ENCODE results near the gene NPIPB2.
"Not testable (repeated sequence)": the region's sequence is repeated elsewhere in the genome, so short reads cannot be mapped to it uniquely, and the experiment has no call there.

NPIPB2 gene

GRCh38 chr16:11941945-11942344 lies at the start of gene NPIPB2:
Gene NPIPB2, minus strand, starts transcription at chr16:11942045. Its CDS starts 0 bp downstream, at chr16:11942045.
- DNase-seq (ENCODE audit: low spot score) = not testable (repeated sequence)

- no peak for DNase-seq (ENCODE audit: low spot score)
Observed at GRCh38 chr16:11990702-11991390, 49.0 kb upstream of the NPIPB2 start.

GRCh38 chr16:11988258-11988978 lies 46.6 kb upstream of the NPIPB2 start:
- DNase-seq (ENCODE audit: low spot score) = no peak

GRCh38 chr16:11986521-11987057 lies 44.7 kb upstream of the NPIPB2 start:
- no peak for DNase-seq (ENCODE audit: low spot score)

- DNase-seq (ENCODE audit: low spot score) = no peak
Observed at GRCh38 chr16:11985250-11985649, 43.4 kb upstream of the NPIPB2 start.

GRCh38 chr16:11980136-11980844 lies 38.4 kb upstream of the NPIPB2 start:
- DNase-seq (ENCODE audit: low spot score) = no peak

GRCh38 chr16:11979013-11979672 lies 37.3 kb upstream of the NPIPB2 start:
- no peak for DNase-seq (ENCODE audit: low spot score)

- DNase-seq (ENCODE audit: low spot score) = no peak
Observed at GRCh38 chr16:11978080-11978479, 36.2 kb upstream of the NPIPB2 start.

- no peak for DNase-seq (ENCODE audit: low spot score)
Observed at GRCh38 chr16:11977376-11978041, 35.7 kb upstream of the NPIPB2 start.

GRCh38 chr16:11976850-11977375 lies 35.1 kb upstream of the NPIPB2 start:
- DNase-seq (ENCODE audit: low spot score) = no peak

GRCh38 chr16:11973070-11973469 lies 31.2 kb upstream of the NPIPB2 start:
- DNase-seq (ENCODE audit: low spot score) = no peak

GRCh38 chr16:11972128-11972527 lies 30.3 kb upstream of the NPIPB2 start:
- no peak for DNase-seq (ENCODE audit: low spot score)

- not testable (repeated sequence) for DNase-seq (ENCODE audit: low spot score)
Observed at GRCh38 chr16:11970292-11970691, 28.4 kb upstream of the NPIPB2 start.

GRCh38 chr16:11968577-11968976 lies 26.7 kb upstream of the NPIPB2 start:
- DNase-seq (ENCODE audit: low spot score) = no peak

- no peak for DNase-seq (ENCODE audit: low spot score)
Observed at GRCh38 chr16:11967195-11967911, 25.5 kb upstream of the NPIPB2 start.

- no peak for DNase-seq (ENCODE audit: low spot score)
Observed at GRCh38 chr16:11966173-11966572, 24.3 kb upstream of the NPIPB2 start.

GRCh38 chr16:11964761-11965551 lies 23.1 kb upstream of the NPIPB2 start, which contains the start of gene TNFRSF17:
Gene TNFRSF17, plus strand, starts transcription at chr16:11965210. Its CDS starts 115 bp downstream, at chr16:11965325.
- DNase-seq (ENCODE audit: low spot score) = no peak

- DNase-seq (ENCODE audit: low spot score) = no peak
Observed at GRCh38 chr16:11963706-11964105, 21.9 kb upstream of the NPIPB2 start.

- DNase-seq (ENCODE audit: low spot score) = not testable (repeated sequence)
Observed at GRCh38 chr16:11962978-11963377, 21.1 kb upstream of the NPIPB2 start.

- not testable (repeated sequence) for DNase-seq (ENCODE audit: low spot score)
Observed at GRCh38 chr16:11962457-11962856, 20.6 kb upstream of the NPIPB2 start.

All from HuH-7.5 (cell line).